GM23338 (cell line): ENCODE measurements around the gene MTMR1. TPM values are rescaled to one million over a fixed set of nuclear protein-coding genes. Genes with fewer than 3 reads are reported as not detected.

ENCODE experiments used
- ATAC-seq: fragments of 200-7000 bp; cut with Tn5 transposase; 3 replicates; pipeline ENCODE4 v1.9.1; 2020
- DNase-seq: peaks from one replicate; pipeline ENCODE4 v3.0.0-alpha.2; 2015; ENCODE audit warnings: low spot score
- H2AFZ ChIP-seq: fragments of 200-600 bp; sonication (generic); 2 replicates; pipeline ENCODE4 v1.8.0; 2016; ENCODE audit warnings: antibody characterized with exemption, mild to moderate bottlenecking, moderate library complexity
- H3F3A ChIP-seq: fragments of 200-600 bp; sonication (generic); replicated peaks from 2 replicates; pipeline ENCODE4 v1.8.0; 2017; ENCODE audit warnings: antibody characterized with exemption, mixed run types, low read depth
- H3K27ac ChIP-seq: fragments of 200-600 bp; sonication (generic); 2 replicates; pipeline ENCODE4 v1.6.1; 2016; ENCODE audit warnings: low read depth
- H3K27me3 ChIP-seq: fragments of 200-600 bp; sonication (generic); 2 replicates; pipeline ENCODE4 v1.8.0; 2016; ENCODE audit warnings: mild to moderate bottlenecking, mixed run types, moderate library complexity; ENCODE audit not compliant: insufficient read depth
- H3K36me3 ChIP-seq: fragments of 200-600 bp; sonication (generic); 2 replicates; pipeline ENCODE4 v1.8.0; 2016; ENCODE audit warnings: mild to moderate bottlenecking; ENCODE audit not compliant: insufficient read depth
- H3K4me1 ChIP-seq: fragments of 200-600 bp; sonication (generic); 2 replicates; pipeline ENCODE4 v1.8.0; 2016; ENCODE audit warnings: mild to moderate bottlenecking, moderate library complexity; ENCODE audit not compliant: insufficient read depth
- H3K4me2 ChIP-seq: fragments of 200-600 bp; sonication (generic); 2 replicates; pipeline ENCODE4 v1.7.1; 2017; ENCODE audit warnings: mixed run types
- H3K4me3 ChIP-seq: fragments of 200-600 bp; sonication (generic); 2 replicates; pipeline ENCODE4 v1.6.1; 2016; ENCODE audit warnings: mixed run types
- H3K79me2 ChIP-seq: fragments of 200-600 bp; sonication (generic); replicated peaks from 2 replicates; pipeline ENCODE4 v1.8.0; 2017; ENCODE audit warnings: mild to moderate bottlenecking; ENCODE audit not compliant: insufficient read depth
- H3K9me2 ChIP-seq: fragments of 200-600 bp; sonication (generic); 2 replicates; pipeline ENCODE4 v1.8.0; 2017; ENCODE audit not compliant: insufficient read depth
- H4K20me1 ChIP-seq: fragments of 200-600 bp; sonication (generic); replicated peaks from 2 replicates; pipeline ENCODE4 v1.8.0; 2017; ENCODE audit warnings: mild to moderate bottlenecking; ENCODE audit not compliant: insufficient read depth
- H3K27ac Mint-ChIP-seq: 2 replicates; pipeline ENCODE4 v1.8.0; 2020; ENCODE audit warnings: inconsistent platforms, mild to moderate bottlenecking, moderate library complexity, mixed read lengths
- H3K27me3 Mint-ChIP-seq: 3 replicates; pipeline ENCODE4 v1.8.0; 2022; ENCODE audit warnings: low read depth, mild to moderate bottlenecking, moderate library complexity, mixed read lengths, inconsistent platforms; ENCODE audit not compliant: insufficient read depth, poor library complexity
- H3K36me3 Mint-ChIP-seq: 3 replicates; pipeline ENCODE4 v1.8.0; 2021; ENCODE audit warnings: low read depth, mild to moderate bottlenecking, inconsistent platforms, moderate library complexity, mixed read lengths
- H3K4me1 Mint-ChIP-seq: 3 replicates; pipeline ENCODE4 v1.8.0; 2020; ENCODE audit warnings: mild to moderate bottlenecking, inconsistent platforms, mixed read lengths
- H3K4me3 Mint-ChIP-seq: 3 replicates; pipeline ENCODE4 v1.8.0; 2021; ENCODE audit warnings: moderate library complexity, mild to moderate bottlenecking, inconsistent platforms, mixed read lengths
- H3K9me3 Mint-ChIP-seq: 3 replicates; pipeline ENCODE4 v1.8.0; 2020; ENCODE audit warnings: moderate library complexity, mild to moderate bottlenecking, inconsistent platforms, mixed read lengths
- CREB1 ChIP-seq: fragments of 250-450 bp; sonication (Bioruptor Pico); IDR thresholded peaks from 2 replicates; pipeline ENCODE4 v1.5.0; 2020; ENCODE audit warnings: low read depth, mild to moderate bottlenecking, moderate library complexity
- CTCF ChIP-seq, 2 experiments: fragments of 200-600 bp in 1 of 2; sonication (generic) in 1 of 2; conservative IDR thresholded peaks; 2 replicates each; pipeline versions ENCODE4 v1.5.1 to v1.6.1; 2016 to 2017; ENCODE audit warnings: antibody characterized with exemption in 2 of 2, low read depth in 2 of 2, mild to moderate bottlenecking in 2 of 2, moderate library complexity in 1 of 2
- ETS1 ChIP-seq: IDR thresholded peaks from 2 replicates; pipeline ENCODE4 v1.6.1; 2016; ENCODE audit warnings: antibody characterized with exemption
- EZH2 ChIP-seq: fragments of 200-600 bp; sonication (generic); IDR thresholded peaks from one replicate; pipeline ENCODE4 v1.8.0; 2017; ENCODE audit warnings: antibody characterized with exemption, mild to moderate bottlenecking, low read depth; ENCODE audit not compliant: unreplicated experiment
- EZH2phosphoT487 ChIP-seq: fragments of 200-600 bp; sonication (generic); IDR thresholded peaks from one replicate; pipeline ENCODE4 v1.8.1; 2018; ENCODE audit warnings: antibody characterized with exemption; ENCODE audit not compliant: unreplicated experiment
- JUNB ChIP-seq: IDR thresholded peaks from one replicate; pipeline ENCODE4 v1.6.1; 2016; ENCODE audit warnings: antibody characterized with exemption; ENCODE audit not compliant: unreplicated experiment
- NANOG ChIP-seq: IDR thresholded peaks from 2 replicates; pipeline ENCODE4 v1.6.1; 2016; ENCODE audit warnings: antibody characterized with exemption, borderline replicate concordance
- POLR2AphosphoS5 ChIP-seq: IDR thresholded peaks from 2 replicates; pipeline ENCODE4 v1.6.1; 2016; ENCODE audit warnings: antibody characterized with exemption, low read depth
- REST ChIP-seq: IDR thresholded peaks from one replicate; pipeline ENCODE4 v1.6.1; 2018; ENCODE audit warnings: antibody characterized with exemption; ENCODE audit not compliant: unreplicated experiment
- STAT1 ChIP-seq: IDR thresholded peaks from one replicate; pipeline ENCODE4 v1.6.1; 2016; ENCODE audit warnings: antibody characterized with exemption; ENCODE audit not compliant: unreplicated experiment
- ZNF114 ChIP-seq: fragments of 250-450 bp; sonication (Bioruptor Pico); IDR thresholded peaks from 2 replicates; pipeline ENCODE4 v1.5.0; 2020; ENCODE audit warnings: mild to moderate bottlenecking, moderate library complexity
- ZNF331 ChIP-seq: fragments of 250-450 bp; sonication (Bioruptor Pico); IDR thresholded peaks from 2 replicates; pipeline ENCODE4 v1.5.0; 2020; ENCODE audit warnings: low read depth, mild to moderate bottlenecking, moderate library complexity
- ZNF462 ChIP-seq: fragments of 250-450 bp; sonication (Bioruptor Pico); IDR thresholded peaks from 2 replicates; pipeline ENCODE4 v1.5.0; 2020; ENCODE audit warnings: mild to moderate bottlenecking, moderate library complexity
- polyA plus RNA-seq: library from polyadenylated mRNA; unstranded; fragments of >200 nt; fragmentation: Nextera tagmentation; extraction: Ambion mirVana; gene quantifications from 2 replicates; pipeline ENCODE4 v1.2.1, GENCODE V29; 2016
- total RNA-seq: library from RNA; depleted of rRNA; stranded (reverse); fragments of >200 nt; shearing (Covaris generic); gene quantifications from 2 replicates; pipeline ENCODE4 v1.2.3, GENCODE V29; 2014

Gene MTMR1
- total and polyA plus RNA-seq, 2 experiments from 2014 or later = 4.5 to 19.1 TPM

- peaks cover 14% of the 10 kb centered on the region for H3K4me1 ChIP-seq
- H3K27ac Mint-ChIP-seq = no peak overlapping the region
These were observed 3.1 kb downstream of the MTMR1 start for GRCh38 chrX:150696331-150696730.

More at GRCh38 chrX:150696331-150696730, 3.1 kb downstream of the MTMR1 start:
- no peaks in the 10 kb centered on the region for H3K36me3 Mint-ChIP-seq
- no peak overlapping the region for H2AFZ ChIP-seq
- H3K4me3 ChIP-seq = no peak overlapping the region
- no peak overlapping the region for H3K4me2 ChIP-seq
- H3K79me2 ChIP-seq = peaks cover 11% of the 10 kb centered on the region; the same call in 1 of the 2 replicates
- H4K20me1 ChIP-seq = no peaks in the 10 kb centered on the region
- H3K27ac ChIP-seq = no peak overlapping the region
- peaks cover 3% of the 10 kb centered on the region for H3K27me3 Mint-ChIP-seq
- no peak for DNase-seq
- no peaks in the 10 kb centered on the region for H3K36me3 ChIP-seq
- H3K4me3 Mint-ChIP-seq = no peak overlapping the region
- peaks cover 20% of the 10 kb centered on the region for H3K4me1 Mint-ChIP-seq
- no peaks in the 10 kb centered on the region for H3K9me2 ChIP-seq
- no peaks in the 10 kb centered on the region for H3K27me3 ChIP-seq
- no peaks in the 10 kb centered on the region for H3F3A ChIP-seq
- TF ChIP-seq CREB1 (CRISPR knock-in tag) = no peak
- no peak for TF ChIP-seq CTCF (conservative IDR thresholded peaks at IDR 0.05; ENCODE audit: low read depth in 2 of 2)
- TF ChIP-seq EZH2phosphoT487 = no peak
- TF ChIP-seq JUNB = no peak
- TF ChIP-seq ZNF331 (CRISPR knock-in tag) = no peak
- TF ChIP-seq ZNF114 (CRISPR knock-in tag) = no peak
- no peak for TF ChIP-seq ZNF462 (CRISPR knock-in tag)
- TF ChIP-seq REST = no peak
- no peak for TF ChIP-seq ETS1
- TF ChIP-seq POLR2AphosphoS5 = no peak
- no peak for TF ChIP-seq NANOG
- TF ChIP-seq STAT1 = no peak
- no peak for TF ChIP-seq EZH2
- H3K9me3 Mint-ChIP-seq = no peaks in the 10 kb centered on the region; the same call in 2 of the 3 replicates
- ATAC-seq = no peak
